Endothelial cell of hepatic sinusoid (primary cell): ENCODE results near the gene HDLBP.

ENCODE experiments used
- in situ Hi-C: cut with HindIII; loops from 2 replicates; pipeline ENCODE4 v1.10.0; 2017; ENCODE audit warnings: low sequenced_read_pairs

HDLBP gene

GRCh38 chr2:241275910-241276309 lies 39.6 kb downstream of the HDLBP start:
- in situ Hi-C loops, result no loop called here

DNA sequence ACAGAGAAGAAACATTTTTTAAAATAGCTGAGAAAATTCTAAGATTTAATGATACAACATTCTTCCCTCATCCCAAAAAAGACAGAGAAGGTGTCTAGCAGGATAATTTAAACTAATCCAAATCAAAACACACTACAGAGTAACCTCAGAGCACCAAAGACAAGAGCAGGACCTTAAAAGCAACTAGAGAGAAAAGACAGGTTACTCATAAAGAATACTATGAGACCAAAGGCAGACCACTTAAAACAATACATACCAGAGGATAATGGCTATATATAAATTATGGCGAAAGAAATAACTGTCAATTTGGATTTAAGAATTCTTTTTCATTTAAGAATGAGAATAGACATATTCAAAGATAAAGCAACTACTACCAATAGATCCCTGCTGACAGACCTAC lies 40.0 kb downstream of the HDLBP start:
- in situ Hi-C loops, result no loop called here

- in situ Hi-C loops, result no loop called here
Observed at GRCh38 chr2:241274127-241274526, 41.3 kb downstream of the HDLBP start.

DNA sequence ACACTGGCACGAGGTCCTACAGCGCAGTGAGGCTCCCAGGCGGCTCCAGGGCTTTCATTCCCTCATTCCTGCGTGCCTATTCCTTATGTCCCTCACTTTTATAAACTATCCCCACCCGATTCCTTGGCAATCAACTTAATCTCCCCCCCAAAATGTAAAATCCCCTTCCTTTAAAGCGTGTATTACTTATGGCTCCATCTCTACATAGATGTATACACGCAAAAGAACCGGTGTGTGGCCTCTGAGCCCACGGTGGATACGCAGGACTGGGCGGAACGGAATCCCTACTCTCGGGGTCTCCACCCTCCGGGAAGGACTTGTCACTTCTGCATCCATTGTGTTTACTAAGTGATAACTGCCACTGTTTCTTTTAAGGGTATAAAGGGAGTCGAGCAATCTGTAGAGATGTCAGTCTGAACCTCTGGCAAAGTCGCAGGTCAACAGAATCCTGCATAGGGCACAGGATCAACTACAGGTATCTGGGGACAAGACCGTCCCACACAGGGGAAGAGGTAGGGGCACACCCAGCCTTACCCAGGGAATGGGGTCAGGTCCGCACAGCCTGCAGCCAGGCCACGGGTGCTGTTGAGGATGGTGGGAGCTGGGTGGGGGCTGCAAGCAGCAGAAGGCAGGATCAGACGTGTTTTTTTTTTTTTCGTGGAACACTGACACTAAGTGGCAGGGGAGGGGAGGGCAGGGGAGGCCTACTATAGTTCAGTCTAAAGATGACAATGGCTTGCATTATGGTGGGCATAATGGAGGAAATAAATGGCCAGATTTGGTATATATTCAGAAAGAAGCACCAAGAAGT lies 42.1 kb downstream of the HDLBP start:
- in situ Hi-C loops, result no loop called here

DNA sequence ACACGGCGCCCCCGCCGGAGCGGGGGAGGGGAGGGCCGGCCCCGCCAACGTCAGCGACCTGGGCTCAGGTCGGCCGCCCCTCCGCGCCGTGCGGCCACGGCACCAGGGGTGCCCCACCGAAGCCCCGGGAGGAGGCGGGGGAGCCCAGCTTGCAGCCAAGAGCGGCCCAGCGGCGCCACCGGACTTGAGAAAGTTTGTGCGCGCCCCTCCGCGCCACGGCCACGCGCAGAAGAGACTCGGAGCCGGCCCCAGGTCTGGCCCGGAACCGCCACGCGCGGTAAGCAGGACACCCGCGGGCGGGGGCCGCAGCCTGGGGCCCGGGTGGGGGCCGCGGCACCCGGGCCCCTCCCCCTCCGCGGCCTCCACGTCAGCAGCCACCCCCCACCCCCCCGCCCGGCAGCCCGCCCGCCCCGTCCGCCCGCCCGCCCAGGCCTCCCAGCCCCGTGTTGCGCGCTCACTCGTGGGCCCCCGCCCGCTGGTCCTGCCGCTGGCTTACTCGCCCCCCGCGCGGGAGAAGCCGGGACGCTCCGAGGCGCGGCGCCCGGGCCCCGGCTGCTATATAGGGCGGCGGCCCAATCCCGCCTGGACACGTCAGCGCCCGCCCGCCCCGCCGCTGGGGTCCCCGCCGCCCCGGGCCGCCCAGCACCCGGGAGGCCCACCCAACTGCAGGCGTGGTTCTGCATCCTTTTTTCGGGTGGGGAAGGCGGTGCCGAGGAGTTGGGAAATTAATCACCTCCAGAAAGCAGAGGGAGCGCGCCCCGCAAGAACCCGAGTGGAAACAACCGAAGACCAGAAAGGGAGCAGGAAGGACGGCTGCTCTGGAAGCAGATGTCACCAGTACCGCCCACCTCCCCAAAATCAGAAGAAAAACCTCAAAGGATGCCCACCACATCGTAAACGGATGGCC lies 42.9 kb downstream of the HDLBP start:
- in situ Hi-C loops, result no loop called here

DNA sequence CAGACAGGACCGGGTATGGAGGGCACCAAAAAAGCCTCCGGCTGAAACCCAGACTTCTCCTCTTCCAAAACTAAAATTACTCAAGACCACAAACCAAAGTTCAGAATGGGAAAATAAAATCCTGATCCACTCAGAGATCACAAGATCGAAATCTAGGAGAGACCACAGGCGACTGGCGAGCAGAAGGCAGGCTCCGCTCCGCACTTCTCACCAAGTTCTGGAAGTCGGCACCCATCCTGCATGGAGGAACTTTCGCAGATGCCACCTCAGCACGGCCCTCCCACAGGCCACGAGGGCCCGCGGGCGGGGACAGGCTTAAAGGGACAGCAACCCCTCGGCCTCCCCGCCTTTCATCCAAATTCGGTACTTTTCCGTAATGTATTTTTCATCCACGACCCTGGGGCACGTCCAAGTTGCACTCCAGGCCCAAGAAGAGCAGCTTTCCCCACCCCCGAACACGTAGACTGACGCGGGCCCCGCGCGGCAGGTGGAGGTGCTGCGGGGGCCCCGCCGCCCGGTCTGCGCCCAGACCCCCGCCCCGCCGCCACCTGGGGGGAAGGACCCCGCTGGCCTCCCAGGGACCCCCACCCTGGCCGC lies 43.7 kb downstream of the HDLBP start:
- in situ Hi-C loops, result no loop called here

GRCh38 chr2:241270531-241270930 lies 44.9 kb downstream of the HDLBP start:
- in situ Hi-C loops, result no loop called here

- in situ Hi-C loops, result no loop called here
Observed at GRCh38 chr2:241269707-241270520, 45.6 kb downstream of the HDLBP start.

DNA sequence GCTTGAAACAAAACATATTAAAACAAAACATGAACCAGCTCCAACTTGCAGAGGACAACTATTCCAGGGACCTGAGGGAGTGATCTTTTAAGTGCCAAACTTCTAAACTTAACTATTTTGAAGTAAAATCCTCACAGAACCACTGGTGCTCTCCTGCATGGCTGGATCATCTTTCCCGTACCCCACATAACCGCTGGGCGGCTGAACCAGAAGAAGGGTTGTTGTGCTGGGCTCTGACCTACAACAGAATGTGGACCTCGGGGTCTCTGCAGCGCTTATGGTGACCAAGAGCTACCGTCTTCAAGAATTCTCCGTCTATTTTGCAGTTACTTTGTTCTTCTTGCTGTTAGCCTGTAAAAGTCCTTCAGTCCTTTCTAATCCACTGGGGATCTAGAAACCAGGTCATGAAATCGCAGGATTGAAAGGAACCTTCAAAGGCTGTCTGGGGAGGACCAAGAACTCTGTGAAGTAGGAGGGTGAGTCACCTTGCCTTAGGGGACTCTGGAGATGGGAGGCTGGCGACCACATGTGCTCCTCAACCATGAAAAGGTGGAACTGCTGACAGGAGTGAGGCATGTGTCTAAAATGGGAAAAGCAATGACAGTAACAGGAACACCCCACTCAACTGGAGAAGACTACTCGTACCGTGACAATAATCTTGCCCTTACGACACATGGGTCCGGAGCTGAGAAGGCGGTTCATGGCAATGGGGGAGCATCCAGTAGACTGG lies 46.6 kb downstream of the HDLBP start:
- in situ Hi-C loops, result no loop called here

DNA sequence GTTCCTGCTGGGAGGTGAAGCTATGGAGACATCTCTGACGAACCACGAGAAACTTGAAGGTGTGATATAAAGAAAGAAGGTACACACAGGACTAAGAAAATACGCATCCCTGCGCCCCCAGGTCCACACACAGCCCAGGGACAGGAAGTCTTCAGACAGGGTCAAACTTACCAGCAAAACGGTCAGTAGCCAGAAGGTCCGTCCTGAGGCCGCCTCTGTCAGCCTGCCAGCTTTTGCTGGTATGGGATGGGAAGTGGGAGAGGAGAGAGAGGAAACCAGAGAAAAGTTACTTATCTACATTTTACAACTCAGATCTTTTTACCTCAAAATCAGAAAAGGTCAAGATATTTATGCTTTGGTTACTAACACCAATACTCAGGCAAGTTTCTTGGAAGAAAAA lies 47.2 kb downstream of the HDLBP start:
- in situ Hi-C loops, result no loop called here

DNA sequence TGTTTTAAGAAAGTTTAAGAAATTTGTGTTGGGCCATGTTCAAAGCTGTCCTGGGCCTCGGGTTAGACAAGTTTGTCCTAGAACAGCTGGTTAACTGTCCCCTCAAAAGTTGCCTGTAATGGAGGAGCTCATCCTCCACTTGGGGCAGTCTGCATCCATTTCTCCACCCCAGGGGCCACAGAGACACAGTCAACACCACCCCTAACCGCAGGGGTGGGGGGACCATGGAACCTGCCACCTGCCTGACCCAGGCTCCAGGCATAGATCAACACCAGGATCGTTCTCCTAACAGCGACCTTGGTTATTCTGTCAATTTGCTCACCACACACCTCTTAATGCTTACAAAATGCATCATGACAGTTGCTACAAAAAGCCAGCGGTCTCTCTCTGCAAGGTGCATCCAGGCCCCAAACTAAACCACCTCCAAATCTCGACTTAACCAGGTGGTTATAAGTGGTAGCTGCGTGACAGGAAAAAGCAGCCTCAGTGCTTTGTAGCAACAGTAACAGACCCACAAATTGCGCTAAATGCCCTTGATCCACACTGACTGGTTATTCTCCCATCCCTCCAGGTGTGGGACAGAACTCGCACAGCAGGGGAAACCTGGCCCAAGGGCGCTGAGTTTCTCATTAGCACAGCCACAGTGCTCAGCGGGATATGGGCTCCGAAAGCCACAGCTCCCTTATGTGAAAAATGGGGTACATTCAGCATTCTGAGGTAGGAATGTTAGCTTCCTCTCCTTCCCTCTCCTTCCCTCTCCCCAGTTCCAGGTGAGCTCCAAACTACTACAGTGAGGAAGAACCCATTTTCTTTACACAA lies 48.0 kb downstream of the HDLBP start:
- in situ Hi-C loops, result no loop called here

DNA sequence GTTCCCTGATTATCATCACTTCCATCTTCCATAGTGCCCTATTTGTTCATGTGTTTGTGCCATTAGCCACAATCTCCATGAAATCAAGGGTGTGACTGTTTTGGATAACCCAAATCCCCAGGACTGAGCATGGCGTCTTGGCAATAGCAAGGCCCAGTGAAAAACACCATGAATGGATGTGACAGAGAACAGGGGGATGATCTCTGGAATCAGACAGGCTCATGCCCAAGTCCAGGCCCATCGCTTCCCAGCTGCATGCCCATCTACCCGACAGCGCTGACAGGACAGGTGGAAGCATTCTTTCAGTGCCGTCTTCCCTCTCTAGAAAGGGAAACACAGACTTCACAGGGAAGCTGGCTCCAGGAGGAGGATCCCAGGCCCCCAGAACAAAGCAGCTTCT lies 50.0 kb downstream of the HDLBP start:
- in situ Hi-C loops, result no loop called here

- in situ Hi-C loops, result no loop called here
Observed at GRCh38 chr2:241263061-241263460, 52.4 kb downstream of the HDLBP start.

DNA sequence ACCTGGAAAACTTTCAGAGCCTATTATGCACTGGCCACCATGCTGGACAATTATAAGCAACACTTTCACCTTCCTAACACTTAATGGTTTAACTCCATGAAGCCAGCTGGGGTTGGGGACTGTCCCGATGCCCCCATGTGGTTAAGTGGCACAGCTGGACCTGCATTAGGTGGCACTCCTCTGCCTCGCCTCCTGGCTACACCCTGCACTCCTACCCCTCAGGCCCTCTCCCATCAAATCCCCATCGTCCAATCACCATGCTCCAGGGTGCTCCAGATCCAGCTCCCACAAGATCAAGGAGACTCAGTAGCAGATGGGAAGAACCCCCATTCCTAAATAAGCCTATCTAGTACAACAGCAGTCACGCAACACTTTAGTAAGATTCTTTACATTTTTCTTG lies 53.8 kb downstream of the HDLBP start:
- in situ Hi-C loops, result no loop called here

GRCh38 chr2:241260911-241261310 lies 54.6 kb downstream of the HDLBP start:
- in situ Hi-C loops, result no loop called here

DNA sequence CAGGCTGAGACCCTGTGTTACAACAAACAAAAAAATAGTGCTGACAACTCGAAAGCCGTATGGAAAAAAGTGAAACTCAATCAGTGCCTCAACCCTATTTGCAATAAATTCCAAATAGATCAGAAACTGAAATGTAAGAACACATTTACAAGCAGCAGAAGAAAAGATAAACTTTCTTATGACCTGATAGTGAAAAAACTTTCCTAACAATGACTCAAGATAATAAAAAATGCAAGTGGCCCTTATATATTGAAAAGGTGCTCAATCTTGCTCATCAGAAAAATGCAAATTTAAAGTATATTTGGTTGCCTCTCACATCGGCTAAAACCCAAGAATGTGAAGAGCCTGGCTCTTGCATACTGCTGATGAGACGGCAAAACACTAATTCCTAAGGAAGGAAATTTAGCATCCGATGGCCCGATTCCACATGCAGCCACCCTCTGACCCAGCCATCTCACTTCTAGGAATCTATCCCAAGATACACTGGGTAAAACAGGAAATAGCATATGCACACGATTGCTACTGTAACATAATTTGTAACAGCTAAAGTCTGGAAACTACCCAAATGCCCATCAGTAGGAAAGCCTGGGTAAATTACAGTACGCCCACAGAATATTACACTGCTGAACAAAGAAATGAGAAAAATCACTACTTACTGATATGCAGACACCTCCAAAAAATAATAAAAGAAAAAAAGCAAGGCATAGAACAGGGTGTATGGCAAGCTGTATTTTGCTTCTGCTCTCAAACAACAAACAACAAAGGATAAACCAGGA lies 56.8 kb downstream of the HDLBP start:
- in situ Hi-C loops, result no loop called here

- in situ Hi-C loops, result no loop called here
Observed at GRCh38 chr2:241257419-241258032, 57.9 kb downstream of the HDLBP start.

GRCh38 chr2:241256168-241256545 lies 59.3 kb downstream of the HDLBP start:
- in situ Hi-C loops, result no loop called here
